Activated T-helper 1 cell treated with anti-CD3 and anti-CD28 coated beads, Interleukin-2, amount 50 U/mL, for 16 hours (primary cell): ENCODE measurements around the gene DNASE1L3.
"Not testable (repeated sequence)": the region's sequence is repeated elsewhere in the genome, so short reads cannot be mapped to it uniquely, and the experiment has no call there.

Experiments used
- DNase-seq, 2 donors: peaks; one replicate each; pipeline ENCODE4 v3.0.0-alpha.2; 2020; ENCODE audit warnings: low read depth in 1 of 2, low spot score in 1 of 2

Gene DNASE1L3, protein sequence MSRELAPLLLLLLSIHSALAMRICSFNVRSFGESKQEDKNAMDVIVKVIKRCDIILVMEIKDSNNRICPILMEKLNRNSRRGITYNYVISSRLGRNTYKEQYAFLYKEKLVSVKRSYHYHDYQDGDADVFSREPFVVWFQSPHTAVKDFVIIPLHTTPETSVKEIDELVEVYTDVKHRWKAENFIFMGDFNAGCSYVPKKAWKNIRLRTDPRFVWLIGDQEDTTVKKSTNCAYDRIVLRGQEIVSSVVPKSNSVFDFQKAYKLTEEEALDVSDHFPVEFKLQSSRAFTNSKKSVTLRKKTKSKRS

DNA sequence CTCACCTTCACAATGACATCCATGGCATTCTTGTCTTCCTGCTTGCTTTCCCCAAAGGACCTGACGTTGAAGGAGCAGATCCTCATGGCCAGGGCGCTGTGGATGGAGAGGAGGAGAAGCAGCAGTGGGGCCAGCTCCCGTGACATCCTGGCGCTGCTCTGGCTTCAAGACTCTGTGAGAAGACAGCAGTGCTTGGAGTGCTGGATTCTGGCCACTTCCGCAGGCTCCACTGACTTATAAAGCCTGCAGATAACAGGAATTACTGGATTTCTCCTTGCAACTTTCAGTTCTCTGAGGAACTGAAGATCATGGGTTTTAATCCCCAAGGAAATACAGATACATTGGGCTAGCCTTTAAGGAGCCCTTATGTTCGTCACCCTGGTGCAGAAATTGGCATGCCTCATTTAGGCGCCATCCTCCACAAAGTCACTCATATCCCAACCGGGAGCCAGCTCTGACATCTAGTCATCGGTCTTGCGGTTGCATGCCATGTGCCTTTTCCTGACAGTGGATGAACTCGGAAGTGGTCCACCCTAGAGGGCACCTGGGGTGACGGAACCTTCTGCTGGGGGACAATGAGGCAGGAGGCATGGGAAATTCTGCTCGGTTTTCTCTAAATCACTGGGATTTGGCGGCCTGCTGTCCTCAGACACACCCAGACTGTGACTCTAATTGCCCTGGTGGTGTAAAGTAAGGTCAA lies at the start of gene DNASE1L3:
DNASE1L3 (minus strand) TSS at position 212 of the 700 bp plus-strand sequence; CDS start at position 146, 66 bp downstream.
- DNase-seq = no peak

DNA sequence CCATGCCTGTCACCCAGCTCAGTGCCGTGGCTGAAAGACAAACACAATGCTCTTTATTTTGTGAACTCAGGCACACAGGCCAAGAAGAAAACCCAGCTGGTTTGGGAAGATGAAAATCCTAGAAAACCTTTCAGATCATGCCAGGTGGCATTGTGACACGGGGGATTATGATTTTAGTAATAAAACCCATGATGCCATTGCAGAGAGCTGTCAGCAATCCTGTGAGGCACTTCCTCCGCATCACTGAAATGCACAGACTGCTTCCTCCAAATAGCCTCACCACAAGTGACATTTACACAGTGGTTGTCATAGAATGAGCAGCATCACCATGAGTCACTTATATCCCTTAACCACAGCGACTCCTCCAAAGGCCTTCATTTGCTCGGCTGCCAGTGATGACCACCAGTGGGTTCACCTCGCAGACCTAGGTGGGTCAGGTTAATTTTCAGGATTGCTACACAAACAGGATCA lies 49.5 kb upstream of the DNASE1L3 start:
- no peak for DNase-seq

DNA sequence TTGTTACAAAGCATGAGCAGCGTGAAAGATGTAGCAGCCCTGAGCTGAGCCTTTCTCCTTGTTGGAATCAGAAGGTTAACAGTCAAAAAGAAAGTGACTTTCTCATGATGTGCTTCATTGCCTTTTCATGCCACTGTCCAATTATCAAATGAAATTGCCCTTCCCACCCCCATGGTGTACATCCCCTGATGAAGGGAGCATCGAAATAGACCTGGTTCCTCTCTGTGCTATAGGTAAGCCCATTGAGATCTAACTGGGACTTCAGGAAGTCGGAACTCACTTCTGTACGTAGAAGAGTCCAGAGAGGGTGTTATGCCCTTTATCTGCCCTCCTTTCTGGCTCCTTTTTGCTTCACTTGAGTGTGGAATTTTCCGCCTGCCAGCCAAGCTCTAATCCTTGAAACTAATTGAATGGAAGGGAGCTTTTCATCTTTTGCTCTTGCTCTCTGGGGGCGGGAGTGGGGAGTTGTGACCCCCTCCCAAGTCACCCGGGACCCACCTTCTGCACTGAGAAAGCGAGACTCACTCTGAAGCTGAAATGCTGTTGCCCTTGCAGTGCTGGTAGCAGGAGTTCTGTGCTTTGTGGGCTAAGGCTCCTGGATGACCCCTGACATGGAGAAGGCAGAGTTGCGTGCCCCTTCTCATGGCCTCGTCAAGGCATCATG lies 47.8 kb upstream of the DNASE1L3 start:
- no peak for DNase-seq

DNA sequence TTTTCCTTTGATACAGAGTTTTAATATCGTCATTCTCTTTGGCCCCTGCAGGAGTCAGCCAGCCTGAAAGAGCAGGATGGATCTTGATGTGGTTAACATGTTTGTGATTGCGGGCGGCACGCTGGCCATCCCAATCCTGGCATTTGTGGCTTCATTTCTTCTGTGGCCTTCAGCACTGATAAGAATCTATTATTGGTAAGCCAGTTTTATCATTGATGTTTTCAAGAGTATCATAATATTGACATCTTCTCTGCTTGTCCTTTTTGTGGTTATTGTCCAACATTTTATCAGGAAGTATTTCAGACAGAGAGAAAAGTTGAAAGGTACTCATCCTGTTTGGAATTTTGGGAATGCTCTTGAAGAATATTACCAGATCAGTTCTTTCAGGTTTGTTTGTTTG lies 45.7 kb upstream of the DNASE1L3 start:
- no peak for DNase-seq

DNA sequence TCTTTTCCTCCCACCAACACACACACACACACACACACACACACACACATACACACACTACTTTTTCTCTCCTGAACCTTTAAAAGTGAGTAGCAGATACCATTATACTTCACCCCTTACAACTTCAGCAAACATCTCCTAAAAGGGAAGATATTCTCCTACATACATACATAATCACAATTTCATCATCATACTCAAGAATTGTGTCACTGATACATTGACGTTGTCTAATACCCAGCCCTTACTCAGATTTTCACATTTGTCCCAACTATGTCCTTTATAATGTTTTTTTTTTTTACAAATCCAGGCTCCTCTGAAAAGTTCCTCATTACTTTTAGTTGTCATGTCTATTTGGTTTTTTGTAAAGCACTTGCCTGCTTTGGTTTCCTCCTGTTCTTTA lies 45.3 kb upstream of the DNASE1L3 start:
- DNase-seq = no peak

DNA sequence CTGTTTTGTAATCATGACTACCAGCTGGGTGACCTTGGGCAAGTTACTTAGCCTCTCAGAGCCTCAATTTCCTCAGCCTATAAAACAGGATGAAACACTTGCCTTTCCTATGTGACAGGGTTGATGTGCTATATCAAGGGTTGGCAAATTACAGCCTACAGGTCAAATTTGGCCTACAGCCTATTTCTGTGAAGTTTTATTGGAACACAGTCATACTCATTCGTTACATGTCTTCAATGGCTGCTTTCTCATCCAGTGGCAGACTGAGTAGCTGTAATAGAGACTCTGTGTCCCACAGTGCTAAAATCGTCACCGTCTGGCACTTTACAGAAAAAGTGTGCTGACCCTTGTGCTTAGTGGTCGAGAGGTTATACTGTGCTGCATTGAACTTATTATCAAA lies 43.4 kb upstream of the DNASE1L3 start:
- no peak for DNase-seq

DNA sequence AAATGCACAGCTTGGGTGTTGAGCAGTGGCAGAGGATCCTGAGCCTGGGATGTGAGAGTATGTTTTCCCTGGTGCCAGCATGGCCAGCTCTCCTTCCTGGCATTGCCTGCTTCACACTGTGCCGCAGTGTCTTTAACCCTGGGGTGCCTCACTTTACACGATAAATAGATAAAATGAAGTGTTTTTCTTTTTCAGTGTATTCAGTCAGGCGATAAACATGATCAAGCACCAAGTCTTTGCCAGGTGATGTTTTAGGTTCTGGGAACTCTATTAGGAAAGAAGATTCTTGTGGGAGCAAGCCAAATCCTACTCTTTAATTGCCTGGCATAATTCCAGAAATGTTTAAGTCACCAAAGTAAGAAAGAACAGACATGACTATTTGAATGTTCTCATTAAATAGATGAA lies 40.9 kb upstream of the DNASE1L3 start:
- DNase-seq = no peak

DNA sequence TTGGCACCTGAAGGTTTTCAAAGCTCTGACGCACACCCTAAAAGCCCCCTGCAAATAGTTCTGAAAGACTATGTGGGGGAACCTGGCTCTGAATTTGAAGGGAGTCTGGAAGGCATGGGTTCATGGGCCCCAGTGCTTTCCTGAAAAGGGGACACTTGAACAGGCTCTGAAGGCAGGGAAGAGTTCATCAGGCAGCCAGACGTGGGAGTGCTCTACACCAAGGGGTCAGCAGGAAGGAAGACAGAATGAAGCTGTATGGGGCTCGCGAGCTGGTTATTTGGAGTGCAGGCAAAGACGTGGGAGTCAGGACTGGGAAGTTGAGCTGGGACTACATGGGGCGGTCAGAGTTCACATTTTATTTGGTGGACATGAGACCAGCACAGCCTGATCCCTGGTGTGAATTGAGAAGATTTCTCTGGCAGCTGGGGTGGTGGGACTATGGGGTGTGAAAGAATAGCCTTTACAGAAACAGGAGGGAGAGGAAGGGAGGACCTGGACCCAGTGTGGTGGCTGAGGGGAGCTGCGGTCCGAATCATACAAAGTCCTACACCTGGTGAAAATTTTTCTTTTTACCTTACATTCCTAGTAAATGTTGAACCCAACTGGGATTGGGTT lies 39.4 kb upstream of the DNASE1L3 start:
- no peak for DNase-seq

DNA sequence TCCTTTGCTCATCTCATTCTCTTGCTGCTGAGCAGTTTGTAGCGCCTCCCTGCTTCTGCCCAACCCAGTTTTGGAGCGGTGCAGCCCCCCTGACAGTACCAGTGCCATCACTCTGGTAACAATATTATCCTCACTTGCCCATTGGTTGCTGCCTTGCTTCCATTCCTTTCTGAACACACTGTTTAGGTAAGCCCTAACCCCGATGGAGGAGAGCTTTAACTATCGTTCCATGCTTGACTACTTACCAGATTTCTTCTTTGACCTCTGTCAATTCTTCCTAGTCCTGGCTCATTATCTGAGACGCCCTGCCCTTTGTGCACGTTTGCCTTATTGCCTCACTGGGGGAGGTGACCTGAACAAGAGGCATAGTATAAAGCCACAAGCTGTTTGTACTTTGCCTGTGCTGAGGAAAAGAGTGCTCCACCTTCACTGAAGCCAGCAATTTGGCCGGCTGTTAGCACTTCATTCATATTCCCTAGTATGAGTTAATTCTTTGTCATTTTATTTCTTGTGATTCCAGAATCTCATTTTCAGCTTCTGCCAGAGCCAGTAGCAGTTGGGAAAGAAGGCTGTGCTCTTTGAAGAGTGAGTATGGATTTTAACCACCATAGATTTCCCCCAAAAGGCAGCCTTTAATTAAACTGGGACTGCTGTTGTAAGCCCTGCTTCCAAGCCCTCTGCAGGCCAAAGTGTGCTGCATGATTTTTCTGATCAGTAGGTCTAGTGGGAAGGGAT lies 38.8 kb upstream of the DNASE1L3 start:
- no peak for DNase-seq

DNA sequence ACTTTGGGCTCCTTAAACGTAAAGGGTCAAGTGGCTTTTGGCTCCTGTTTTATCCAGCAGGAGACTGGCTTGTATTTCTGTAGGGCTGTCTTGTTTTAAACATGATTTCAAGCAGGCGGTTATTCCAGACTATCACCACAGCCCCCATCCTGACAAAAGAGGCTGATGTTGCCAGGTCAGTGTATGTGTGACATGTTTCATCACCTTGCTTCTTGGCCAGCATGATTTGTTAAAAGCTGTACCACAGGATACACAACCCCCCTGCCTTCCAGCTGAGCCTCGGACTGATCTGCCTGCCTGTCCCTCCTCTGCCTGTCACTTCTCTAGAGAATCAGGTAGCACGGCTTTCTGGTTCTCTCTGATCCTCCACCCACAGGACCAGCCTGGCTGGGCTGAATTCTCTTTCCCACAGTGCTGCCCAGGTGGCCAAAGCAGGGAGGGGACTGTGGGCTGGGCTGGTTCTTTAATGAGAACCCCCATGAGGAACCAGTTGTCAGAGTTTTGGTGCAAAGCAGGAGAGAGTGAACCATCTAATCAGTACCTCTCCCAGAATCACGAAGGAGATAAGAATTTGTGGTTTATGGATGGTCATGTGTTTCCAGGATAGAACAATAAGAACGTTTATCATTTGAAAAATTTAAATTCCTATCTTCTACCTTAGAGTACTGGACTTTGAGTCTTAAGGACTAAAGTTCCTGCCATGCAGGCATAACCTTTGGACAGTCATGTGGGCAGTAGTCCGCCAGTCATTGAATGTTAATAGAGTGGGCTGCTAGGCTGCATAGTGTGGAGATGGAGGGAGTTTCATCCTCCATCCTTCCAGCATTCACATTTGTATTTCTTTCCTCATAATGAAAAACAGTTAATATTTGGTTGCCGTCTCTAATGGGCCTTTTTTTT lies 35.6 kb upstream of the DNASE1L3 start:
- DNase-seq = no peak

DNA sequence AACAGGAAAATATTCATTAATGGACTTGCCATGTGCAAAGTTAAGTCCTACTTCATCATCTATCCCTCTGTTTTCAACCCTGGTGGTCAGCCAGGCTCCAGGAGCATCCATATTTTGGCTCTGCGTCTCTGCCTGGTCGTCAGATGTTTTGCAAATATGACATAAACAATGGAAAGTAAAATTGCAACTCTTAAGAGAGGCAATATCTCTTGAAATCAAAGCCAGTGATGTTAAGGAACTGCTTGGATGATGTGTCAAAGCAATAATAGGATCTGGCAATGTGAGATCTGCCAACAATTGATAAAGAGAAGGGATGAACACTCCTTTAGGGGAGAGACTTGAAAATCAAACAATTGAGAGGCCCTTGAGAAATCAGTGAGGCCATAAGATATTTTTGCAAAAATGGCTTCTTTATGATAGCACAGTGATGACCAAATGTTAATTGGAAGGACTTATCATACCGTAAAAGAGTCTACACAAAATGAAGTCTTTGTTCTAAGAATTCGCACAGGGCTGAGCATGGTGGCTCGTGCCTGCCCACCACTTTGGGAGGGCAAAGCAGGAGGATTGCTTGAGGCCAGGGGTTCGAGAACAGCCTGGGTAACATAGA lies 33.3 kb upstream of the DNASE1L3 start:
- no peak for DNase-seq

DNA sequence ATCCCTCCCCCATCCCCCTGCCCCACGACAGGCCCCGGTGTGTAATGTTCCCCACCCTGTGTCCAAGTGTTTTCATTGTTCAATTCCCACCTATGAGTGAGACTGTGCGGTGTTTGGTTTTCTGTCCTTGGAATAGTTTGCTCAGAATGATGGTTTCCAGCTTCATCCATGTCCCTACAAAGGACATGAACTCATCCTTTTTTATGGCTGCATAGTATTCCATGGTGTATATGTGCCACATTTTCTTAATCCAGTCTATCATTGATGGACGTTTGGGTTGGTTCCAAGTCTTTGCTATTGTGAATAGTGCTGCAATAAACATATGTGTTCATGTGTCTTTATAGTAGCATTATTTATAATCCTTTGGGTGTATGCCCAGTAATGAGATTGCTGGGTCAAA lies 32.1 kb upstream of the DNASE1L3 start:
- DNase-seq = not testable (repeated sequence)

DNA sequence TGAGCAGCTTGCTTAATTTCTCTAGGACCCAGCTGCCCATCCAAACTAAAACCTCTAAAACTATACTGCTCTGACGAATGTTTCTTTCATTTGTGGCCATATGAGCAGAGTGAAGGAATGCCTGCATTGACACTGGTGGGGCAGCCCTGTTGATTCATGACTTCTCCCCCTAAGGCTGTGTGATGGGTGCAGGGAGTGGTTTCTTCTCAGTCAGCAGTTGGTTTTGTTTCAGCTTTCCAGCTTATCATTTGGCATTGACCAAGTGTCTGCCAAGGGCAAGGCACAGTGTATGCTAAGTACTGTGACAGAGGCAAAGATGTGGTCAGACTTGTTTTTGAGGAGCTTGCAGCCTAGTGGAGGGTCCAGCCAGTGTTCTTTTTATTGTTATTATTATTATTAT lies 31.6 kb upstream of the DNASE1L3 start:
- no peak for DNase-seq

DNA sequence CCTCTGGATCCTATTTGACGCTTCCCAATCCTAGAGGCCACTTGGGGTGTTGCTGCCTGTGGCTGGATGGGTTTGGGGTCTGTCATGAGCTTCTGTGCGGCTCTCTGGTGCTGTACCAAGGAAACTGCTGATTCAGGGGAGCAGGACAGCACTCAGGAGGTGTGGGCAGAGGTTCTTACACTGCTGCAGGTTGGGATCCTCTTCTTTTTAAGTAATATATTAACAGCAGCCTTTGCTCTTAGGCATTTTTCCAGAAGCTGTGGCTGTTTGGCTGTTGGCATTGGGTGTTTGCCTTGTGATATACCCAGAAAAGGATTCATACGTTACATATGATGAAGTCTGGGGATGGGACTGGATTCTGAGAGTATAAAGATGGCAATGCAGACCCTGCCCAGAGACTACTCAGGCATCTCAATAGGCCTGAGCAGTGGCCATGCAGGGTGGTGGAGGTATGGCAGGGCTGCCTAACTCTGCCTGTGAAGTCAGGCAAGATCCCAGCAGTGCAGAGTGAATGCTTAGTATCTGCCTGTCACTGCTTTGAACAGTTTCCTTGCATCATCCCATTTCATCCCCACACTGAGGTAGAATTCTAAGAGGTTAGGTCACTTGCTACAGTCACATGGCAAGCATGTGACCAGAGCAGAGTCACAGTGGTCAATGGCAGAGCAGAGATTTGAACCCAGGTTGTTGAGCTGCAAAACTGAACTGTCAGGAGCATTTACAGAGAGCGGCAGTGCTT lies 30.7 kb upstream of the DNASE1L3 start:
- no peak for DNase-seq

DNA sequence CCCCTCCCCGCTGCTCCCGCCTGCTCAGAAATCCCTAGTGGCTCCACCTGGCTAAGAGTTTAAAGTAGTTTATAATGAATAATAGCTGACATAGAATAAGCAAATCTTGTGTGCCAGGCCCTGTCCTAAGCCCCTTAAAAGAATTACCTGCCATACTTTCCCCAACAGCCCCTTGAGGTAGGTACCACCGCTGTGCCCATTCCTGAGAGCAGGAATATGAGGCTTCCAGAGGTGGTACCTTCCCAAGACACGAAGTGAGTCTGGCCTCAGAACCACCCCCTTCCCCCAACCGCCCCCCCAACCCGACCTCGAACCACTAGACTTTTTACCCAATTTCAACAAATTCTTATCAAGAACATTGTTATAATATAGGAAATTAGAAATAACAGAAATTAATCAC lies 28.1 kb upstream of the DNASE1L3 start:
- DNase-seq = no peak

DNA sequence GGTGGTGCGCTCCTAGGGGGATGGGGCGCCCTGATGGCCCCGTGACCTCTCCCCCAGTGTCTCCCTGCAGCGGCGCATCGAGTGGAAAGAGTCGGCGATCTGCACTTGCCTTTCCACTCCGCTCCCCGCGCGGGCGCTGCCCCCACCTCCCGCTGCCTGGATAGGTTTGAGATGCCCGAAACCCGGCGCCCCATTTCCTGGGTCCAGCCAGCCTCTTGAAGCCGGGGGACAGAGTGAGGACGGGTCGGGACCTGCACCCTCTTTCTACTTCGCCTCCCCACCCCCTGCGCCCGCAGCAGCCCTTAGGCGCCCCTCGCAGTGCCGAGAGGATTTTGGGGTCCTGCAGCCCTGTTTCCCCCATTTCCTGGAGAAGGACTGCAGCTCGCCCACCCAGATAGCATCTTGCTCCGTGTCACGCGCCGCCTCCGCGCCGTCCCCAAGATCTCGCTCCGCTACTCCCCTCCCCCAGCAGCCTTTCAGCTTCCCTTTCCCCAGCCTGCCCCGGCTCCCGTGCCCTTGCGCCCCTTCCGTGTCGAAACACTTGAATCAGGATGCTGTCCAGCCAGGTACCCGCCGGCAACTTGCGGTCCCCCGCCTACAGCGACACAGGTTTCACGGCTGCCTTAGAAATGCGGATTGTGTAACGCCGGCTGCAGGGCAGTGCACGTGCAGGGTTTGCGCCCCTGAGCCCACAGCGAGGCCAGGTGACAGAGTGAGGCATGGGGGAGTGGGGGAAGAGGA lies 27.3 kb upstream of the DNASE1L3 start:
- DNase-seq = peak in 1 of 2 donors; percentile 8

DNA sequence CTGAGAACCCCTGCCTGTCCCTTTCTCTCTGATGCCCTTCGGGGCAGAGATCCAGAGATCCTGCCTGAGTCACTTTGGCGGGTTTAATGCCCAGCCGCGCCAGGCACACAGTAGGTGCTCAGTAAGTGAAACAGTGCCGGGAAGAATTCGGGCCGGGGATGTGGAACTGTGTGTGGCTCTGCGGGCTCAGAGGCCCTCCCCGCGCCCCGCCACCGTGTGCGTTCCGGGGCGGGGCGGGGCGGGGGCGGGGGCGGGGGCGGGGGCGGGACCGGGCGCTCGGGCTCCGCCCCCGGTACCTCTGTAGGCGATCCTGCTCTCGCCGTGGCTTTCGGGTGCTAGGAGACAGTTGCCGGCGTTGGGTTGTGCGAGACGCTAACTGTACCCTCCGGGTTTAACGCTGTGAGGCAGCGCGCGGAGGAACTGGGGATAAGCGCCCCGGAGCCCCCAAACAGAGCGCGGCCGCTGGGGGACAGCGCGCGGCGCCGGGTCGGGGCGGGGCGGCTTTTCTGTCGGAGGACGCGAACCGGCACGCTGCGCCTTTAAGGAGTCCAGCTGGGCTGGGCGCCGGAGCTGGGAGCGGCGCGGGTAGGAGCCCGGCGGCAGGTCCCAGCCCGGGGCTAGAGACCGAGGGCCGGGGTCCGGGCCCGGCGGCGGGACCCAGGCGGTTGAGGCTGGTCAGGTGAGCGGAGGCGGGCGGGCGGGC lies 26.6 kb upstream of the DNASE1L3 start, which contains the start of gene ABHD6:
ABHD6 (plus strand) TSS at position 555 of the 703 bp plus-strand sequence. CDS start 18,795 bp downstream, outside the sequence.
- DNase-seq = peak; percentile 65 to 68
